IMR-90 (cell line): ENCODE results near the gene PMM1. TPM values are rescaled to one million over a fixed set of nuclear protein-coding genes. Genes with fewer than 3 reads are reported as not detected.

Source experiments
- ATAC-seq: fragments of 200-7000 bp; cut with Tn5 transposase; 2 replicates; pipeline ENCODE4 v1.9.1; 2020; ENCODE audit warnings: low read depth, mild to moderate bottlenecking, moderate library complexity
- BruUV-seq: library from RNA; stranded (reverse); fragments of 400-500 nt; replicated peaks from 2 replicates; lab custom pipeline; 2021; lab: Mats Ljungman, UMichigan
- CTCF ChIA-PET: fragments of 300-600 bp; formaldehyde crosslinking; extraction: SDS; loops from one replicate; lab custom pipeline; 2021; ENCODE audit warnings: antibody characterized with exemption; lab: Yijun Ruan, JAX
- POLR2A ChIA-PET: fragments of 300-600 bp; sonication (Branson Sonifier 250); formaldehyde crosslinking; loops from one replicate; lab custom pipeline; 2022; ENCODE audit warnings: antibody characterized with exemption; ENCODE audit not compliant: unreplicated experiment; lab: Charles Lee
- DNase-seq: peaks from one replicate; pipeline ENCODE4 v3.0.0; 2013
- H2AFZ ChIP-seq: replicated peaks from 2 replicates; pipeline ENCODE3; 2013; ENCODE audit warnings: low read length, mild to moderate bottlenecking; ENCODE audit not compliant: poor library complexity
- H2AK5ac ChIP-seq: 2 replicates; pipeline ENCODE4 v1.6.1; 2013; ENCODE audit warnings: low read depth, low read length, inconsistent platforms
- H2AK9ac ChIP-seq: replicated peaks from 2 replicates; pipeline ENCODE3; 2013; ENCODE audit warnings: mild to moderate bottlenecking, low read depth, low read length, moderate library complexity; ENCODE audit not compliant: poor library complexity
- H2BK120ac ChIP-seq: 2 replicates; pipeline ENCODE4 v1.6.1; 2013; ENCODE audit warnings: low read depth, low read length, inconsistent platforms
- H2BK15ac ChIP-seq: 3 replicates; pipeline ENCODE4 v1.6.1; 2013; ENCODE audit warnings: low read depth, low read length, inconsistent platforms
- H2BK20ac ChIP-seq: 2 replicates; pipeline ENCODE4 v1.6.1; 2013; ENCODE audit warnings: low read depth, mild to moderate bottlenecking, inconsistent platforms, low read length, moderate library complexity
- H2BK5ac ChIP-seq: 2 replicates; pipeline ENCODE4 v1.6.1; 2013; ENCODE audit warnings: mild to moderate bottlenecking, low read depth, low read length, inconsistent platforms; ENCODE audit not compliant: poor library complexity, severe bottlenecking
- H3K14ac ChIP-seq: replicated peaks from 2 replicates; pipeline ENCODE4 v1.6.1; 2013; ENCODE audit warnings: low read depth, low read length, inconsistent platforms
- H3K18ac ChIP-seq: 2 replicates; pipeline ENCODE4 v1.6.1; 2013; ENCODE audit warnings: low read depth, low read length, control low read depth
- H3K23ac ChIP-seq: 2 replicates; pipeline ENCODE4 v1.6.1; 2013; ENCODE audit warnings: low read depth, low read length, inconsistent platforms
- H3K27ac ChIP-seq: 2 replicates; pipeline ENCODE4 v1.5.1; 2013; ENCODE audit warnings: mild to moderate bottlenecking, control low read depth, low read length; ENCODE audit not compliant: insufficient read depth
- H3K27me3 ChIP-seq: 2 replicates; pipeline ENCODE4 v1.6.1; 2013; ENCODE audit warnings: low read length; ENCODE audit not compliant: control insufficient read depth, insufficient read depth
- H3K36me3 ChIP-seq: 2 replicates; pipeline ENCODE4 v1.6.1; 2013; ENCODE audit warnings: low read length, mixed read lengths; ENCODE audit not compliant: control insufficient read depth, insufficient read depth
- H3K4ac ChIP-seq: 2 replicates; pipeline ENCODE4 v1.6.1; 2013; ENCODE audit warnings: low read depth, low read length, inconsistent platforms
- H3K4me1 ChIP-seq: 2 replicates; pipeline ENCODE4 v1.6.1; 2013; ENCODE audit warnings: low read length, mixed read lengths; ENCODE audit not compliant: control insufficient read depth, insufficient read depth
- H3K4me2 ChIP-seq: 2 replicates; pipeline ENCODE4 v1.6.1; 2013; ENCODE audit warnings: low read depth, mild to moderate bottlenecking, control low read depth, low read length, moderate library complexity
- H3K4me3 ChIP-seq: 2 replicates; pipeline ENCODE4 v1.5.1; 2013; ENCODE audit warnings: low read depth, mild to moderate bottlenecking, control low read depth, low read length, moderate library complexity; ENCODE audit not compliant: insufficient read depth
- H3K56ac ChIP-seq: 2 replicates; pipeline ENCODE4 v1.6.1; 2013; ENCODE audit warnings: low read length, inconsistent platforms; ENCODE audit not compliant: insufficient read depth; ENCODE audit errors: extremely low read depth
- H3K79me1 ChIP-seq, 2 experiments: 2 replicates each; pipeline ENCODE4 v1.6.1; 2013; ENCODE audit warnings: low read length in 2 of 2, inconsistent platforms in 1 of 2, low read depth in 1 of 2
- H3K9ac ChIP-seq: 2 replicates; pipeline ENCODE4 v1.6.1; 2013; ENCODE audit warnings: low read depth, low read length, control low read depth
- H3K9me1 ChIP-seq: 2 replicates; pipeline ENCODE4 v1.6.1; 2013; ENCODE audit warnings: low read length, inconsistent platforms; ENCODE audit not compliant: insufficient read depth
- H3K9me3 ChIP-seq: 2 replicates; pipeline ENCODE4 v1.6.1; 2013; ENCODE audit warnings: low read length; ENCODE audit not compliant: control insufficient read depth, insufficient read depth
- H4K20me1 ChIP-seq: 2 replicates; pipeline ENCODE4 v1.6.1; 2013; ENCODE audit warnings: low read length, inconsistent platforms; ENCODE audit not compliant: insufficient read depth
- H4K5ac ChIP-seq: 2 replicates; pipeline ENCODE4 v1.6.1; 2013; ENCODE audit warnings: mild to moderate bottlenecking, low read depth, low read length, control low read depth
- H4K8ac ChIP-seq, 2 experiments: 2 replicates each; pipeline ENCODE4 v1.6.1; 2013; ENCODE audit warnings: low read depth in 2 of 2, low read length in 2 of 2, control low read depth in 1 of 2, inconsistent platforms in 1 of 2
- H4K91ac ChIP-seq: 2 replicates; pipeline ENCODE4 v1.6.1; 2013; ENCODE audit warnings: low read depth, low read length, inconsistent platforms; ENCODE audit not compliant: insufficient read depth
- BHLHE40 ChIP-seq: fragments of 150-350 bp; IDR thresholded peaks from 2 replicates; pipeline ENCODE4 v1.6.1; 2016; ENCODE audit warnings: mild to moderate bottlenecking, low read depth, low read length
- NFE2L2 ChIP-seq: fragments of 150-350 bp; IDR thresholded peaks from 2 replicates; pipeline ENCODE4 v1.6.1; 2016; ENCODE audit warnings: low read depth, mild to moderate bottlenecking, low read length
- RAD21 ChIP-seq: IDR thresholded peaks from 2 replicates; pipeline ENCODE4 v1.6.1; 2012; ENCODE audit warnings: low read length, improper control_type of control experiment
- RCOR1 ChIP-seq: IDR thresholded peaks from 2 replicates; pipeline ENCODE4 v1.6.1; 2012; ENCODE audit warnings: mild to moderate bottlenecking, low read length, improper control_type of control experiment; ENCODE audit not compliant: insufficient replicate concordance
- SMC3 ChIP-seq: fragments of 150-350 bp; IDR thresholded peaks from 2 replicates; pipeline ENCODE4 v1.6.1; 2016; ENCODE audit warnings: low read depth, mild to moderate bottlenecking, antibody characterized with exemption, low read length, moderate library complexity
- WGBS, 2 experiments: methylation state at CpG; one replicate each; pipeline versions ENCODE4 v1.1.5 to v1.1.7; 2013; ENCODE audit warnings: missing lambda C conversion rate in 2 of 2; ENCODE audit not compliant: insufficient read length in 1 of 2; ENCODE audit errors: extremely low coverage in 2 of 2; 5-methylcytosine and 5-hydroxymethylcytosine counted together
- dilution Hi-C: fragments of 300-500 bp; cut with HindIII; formaldehyde crosslinking; loops from one replicate; pipeline ENCODE4 v1.14.3; 2018; ENCODE audit warnings: low sequenced_read_pairs; ENCODE audit not compliant: unreplicated experiment
- in situ Hi-C: fragments of 300-500 bp; cut with MboI; formaldehyde crosslinking; loops from 3 replicates; pipeline ENCODE4 v1.14.3; 2019; ENCODE audit warnings: low sequenced_read_pairs, inconsistent platforms, mixed read lengths
- intact Hi-C: fragments of 100-400 bp; cut with micrococcal nuclease; formaldehyde crosslinking; loops from 2 replicates; pipeline ENCODE4 v1.10.0; 2022
- polyA plus RNA-seq, 3 experiments: library from polyadenylated mRNA; depleted of rRNA; stranded (reverse); fragments of >200 nt; gene quantifications; 2 replicates each; pipeline ENCODE4 v1.2.3, GENCODE V29; 2012; ENCODE audit warnings: low replicate concordance in 1 of 3
- total RNA-seq: library from RNA; depleted of rRNA; stranded (reverse); fragments of >200 nt; gene quantifications from 2 replicates; pipeline ENCODE4 v1.2.3, GENCODE V29; 2012
- TF ChIP-seq, protein P1 (sequence below): conservative IDR thresholded peaks from 2 replicates; pipeline ENCODE4 v1.5.1; 2012; ENCODE audit warnings: mild to moderate bottlenecking, low read depth, low read length, improper control_type of control experiment
- TF ChIP-seq, protein P2 (sequence below): fragments of 150-350 bp; IDR thresholded peaks from 2 replicates; pipeline ENCODE4 v1.6.1; 2017; ENCODE audit warnings: mild to moderate bottlenecking, antibody characterized with exemption, low read length, low read depth
- TF ChIP-seq, protein P3 (sequence below): fragments of 150-350 bp; IDR thresholded peaks from 2 replicates; pipeline ENCODE4 v1.6.1; 2016; ENCODE audit warnings: low read depth, mild to moderate bottlenecking, low read length, moderate library complexity, borderline replicate concordance

Gene PMM1
- total and polyA plus RNA-seq, 2 of the 4 experiments (the other 2 are of a cell fraction) = 22.8 to 92.8 TPM

DNA sequence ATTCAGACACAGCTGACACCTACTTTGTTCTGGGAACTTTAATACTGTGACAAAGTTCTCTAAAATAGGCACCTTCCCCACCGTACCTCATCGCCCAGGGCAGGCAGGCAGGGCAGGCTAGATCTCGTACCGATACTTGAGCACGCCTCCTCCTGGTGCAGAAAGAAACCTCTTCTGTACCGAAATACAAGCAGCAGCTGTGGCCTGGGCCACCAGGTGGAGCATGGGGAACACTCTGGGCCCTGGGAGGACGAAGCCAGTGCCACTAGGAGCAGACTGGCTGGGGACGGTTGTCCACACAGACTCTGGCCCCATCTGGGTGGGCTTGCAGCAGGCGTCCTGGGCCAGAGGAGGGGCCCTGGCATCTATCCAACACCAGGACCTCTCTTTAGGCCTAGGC is 12.8 kb downstream of the PMM1 start:
- 0 out of 2 replicates have a peak overlapping the region, but pooled peaks have one; percentile 13 for H2AK5ac ChIP-seq
- no peak overlapping the region for H3K56ac ChIP-seq
- H2BK5ac ChIP-seq = no peak overlapping the region
- H3K27ac ChIP-seq = no peak overlapping the region
- H2BK15ac ChIP-seq = no peak overlapping the region
- H3K18ac ChIP-seq = no peak overlapping the region
- no peak overlapping the region for H3K4ac ChIP-seq
- peaks cover 3% of the 10 kb centered on the region for H4K20me1 ChIP-seq
- no peaks in the 10 kb centered on the region; the same call in 1 of the 2 replicates for H3K9me1 ChIP-seq
- CTCF ChIA-PET = no interaction called here
- H3K27me3 ChIP-seq = no peaks in the 10 kb centered on the region
- H3K14ac ChIP-seq = no peak overlapping the region
- peaks cover 7% of the 10 kb centered on the region; the same call in 1 of the 2 replicates for H3K4me1 ChIP-seq
- dilution Hi-C loops (no loop called here), intact Hi-C loops (loop anchor here (1.0 kb wide), 1 partner anchor 33 kb away; the partner anchor contains the start of gene POLR3H), in situ Hi-C loops (no loop called here)
- 72% methylated on average over 6 of the region's 9 CpGs; no CpG with 5 or more reads in 1 of the 2 experiments for WGBS, 2 experiments
- peak; percentile 52 for ATAC-seq
- no peak overlapping the region for H4K8ac ChIP-seq
- no peak overlapping the region for H3K4me3 ChIP-seq
- H2AK9ac ChIP-seq = peak overlapping the region; percentile 47
- BruUV-seq = no TSS peak
- H2AFZ ChIP-seq = peak overlapping the region; percentile 41
- TF ChIP-seq RCOR1 (no peak), SMC3 (peak; percentile 63), RAD21 (peak; percentile 59), NFE2L2 (no peak), BHLHE40 (no peak)
- TF ChIP-seq, protein P1, sequence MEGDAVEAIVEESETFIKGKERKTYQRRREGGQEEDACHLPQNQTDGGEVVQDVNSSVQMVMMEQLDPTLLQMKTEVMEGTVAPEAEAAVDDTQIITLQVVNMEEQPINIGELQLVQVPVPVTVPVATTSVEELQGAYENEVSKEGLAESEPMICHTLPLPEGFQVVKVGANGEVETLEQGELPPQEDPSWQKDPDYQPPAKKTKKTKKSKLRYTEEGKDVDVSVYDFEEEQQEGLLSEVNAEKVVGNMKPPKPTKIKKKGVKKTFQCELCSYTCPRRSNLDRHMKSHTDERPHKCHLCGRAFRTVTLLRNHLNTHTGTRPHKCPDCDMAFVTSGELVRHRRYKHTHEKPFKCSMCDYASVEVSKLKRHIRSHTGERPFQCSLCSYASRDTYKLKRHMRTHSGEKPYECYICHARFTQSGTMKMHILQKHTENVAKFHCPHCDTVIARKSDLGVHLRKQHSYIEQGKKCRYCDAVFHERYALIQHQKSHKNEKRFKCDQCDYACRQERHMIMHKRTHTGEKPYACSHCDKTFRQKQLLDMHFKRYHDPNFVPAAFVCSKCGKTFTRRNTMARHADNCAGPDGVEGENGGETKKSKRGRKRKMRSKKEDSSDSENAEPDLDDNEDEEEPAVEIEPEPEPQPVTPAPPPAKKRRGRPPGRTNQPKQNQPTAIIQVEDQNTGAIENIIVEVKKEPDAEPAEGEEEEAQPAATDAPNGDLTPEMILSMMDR = peak; percentile 64
- TF ChIP-seq, protein P2, sequence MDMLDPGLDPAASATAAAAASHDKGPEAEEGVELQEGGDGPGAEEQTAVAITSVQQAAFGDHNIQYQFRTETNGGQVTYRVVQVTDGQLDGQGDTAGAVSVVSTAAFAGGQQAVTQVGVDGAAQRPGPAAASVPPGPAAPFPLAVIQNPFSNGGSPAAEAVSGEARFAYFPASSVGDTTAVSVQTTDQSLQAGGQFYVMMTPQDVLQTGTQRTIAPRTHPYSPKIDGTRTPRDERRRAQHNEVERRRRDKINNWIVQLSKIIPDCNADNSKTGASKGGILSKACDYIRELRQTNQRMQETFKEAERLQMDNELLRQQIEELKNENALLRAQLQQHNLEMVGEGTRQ = no peak
- TF ChIP-seq, protein P3, sequence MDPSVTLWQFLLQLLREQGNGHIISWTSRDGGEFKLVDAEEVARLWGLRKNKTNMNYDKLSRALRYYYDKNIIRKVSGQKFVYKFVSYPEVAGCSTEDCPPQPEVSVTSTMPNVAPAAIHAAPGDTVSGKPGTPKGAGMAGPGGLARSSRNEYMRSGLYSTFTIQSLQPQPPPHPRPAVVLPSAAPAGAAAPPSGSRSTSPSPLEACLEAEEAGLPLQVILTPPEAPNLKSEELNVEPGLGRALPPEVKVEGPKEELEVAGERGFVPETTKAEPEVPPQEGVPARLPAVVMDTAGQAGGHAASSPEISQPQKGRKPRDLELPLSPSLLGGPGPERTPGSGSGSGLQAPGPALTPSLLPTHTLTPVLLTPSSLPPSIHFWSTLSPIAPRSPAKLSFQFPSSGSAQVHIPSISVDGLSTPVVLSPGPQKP = no peak
- H3K36me3 ChIP-seq = peaks cover 64% of the 10 kb centered on the region
- no peak overlapping the region for H3K4me2 ChIP-seq
- peaks cover 3 to 31% of the 10 kb centered on the region in 2 experiments; a peak in 3 of 4 replicates for H3K79me1 ChIP-seq
- H2BK120ac ChIP-seq = no peak overlapping the region
- DNase-seq = peak; percentile 52
- POLR2A ChIA-PET = no interaction called here
- H4K5ac ChIP-seq = no peak overlapping the region
- no peaks in the 10 kb centered on the region for H3K9me3 ChIP-seq
- H3K9ac ChIP-seq = no peak overlapping the region
- no peak overlapping the region for H2BK20ac ChIP-seq
- H4K91ac ChIP-seq = no peak overlapping the region
- H3K23ac ChIP-seq = no peak overlapping the region
